ENCODE data around the gene ITGA11.

Gene ITGA11

DNA sequence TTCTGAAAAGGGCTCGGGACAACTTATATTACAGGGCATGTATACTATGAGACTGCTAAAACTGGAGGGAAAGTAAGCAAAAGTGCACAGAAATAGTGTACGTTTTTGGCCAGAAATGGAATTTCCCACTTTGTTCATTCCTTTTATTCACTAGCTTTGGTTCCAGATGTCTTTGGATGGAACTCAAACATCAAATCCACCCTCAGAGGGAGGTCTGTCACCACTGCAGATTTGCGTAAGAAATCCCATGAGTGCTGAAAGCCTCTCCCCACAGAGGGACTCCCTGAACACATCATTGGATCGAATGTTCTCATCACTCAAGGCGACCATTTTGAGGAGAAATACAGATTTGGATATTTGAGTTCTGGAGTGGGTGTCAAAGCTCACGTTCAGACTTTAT, 82.8 kb downstream of the ITGA11 start:
- DNase-seq: no peak

- no peak for DNase-seq
Observed at GRCh38 chr15:68348606-68349005, 83.4 kb downstream of the ITGA11 start.

DNA sequence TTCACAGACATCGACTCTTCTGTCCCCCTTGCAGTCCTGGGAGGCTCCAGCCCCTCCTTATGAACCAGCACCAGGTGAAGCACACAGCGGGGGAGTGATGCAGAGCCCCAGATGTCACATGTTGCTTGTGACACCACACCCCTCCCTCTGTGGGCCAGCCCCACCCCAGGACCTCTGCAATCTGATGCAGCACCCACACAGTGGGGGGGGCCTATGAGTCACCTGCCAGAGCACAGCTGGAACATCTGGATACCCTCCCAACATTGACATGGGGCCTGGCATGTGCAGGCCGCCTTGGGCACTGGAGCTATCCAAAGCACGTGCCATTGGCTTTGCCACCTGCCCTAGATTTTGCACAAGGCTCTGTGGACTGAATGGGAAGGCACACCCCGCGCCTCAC, 83.9 kb downstream of the ITGA11 start:
- no peak for DNase-seq

GRCh38 chr15:68347392-68347791, 84.6 kb downstream of the ITGA11 start:
- DNase-seq: no peak

DNA sequence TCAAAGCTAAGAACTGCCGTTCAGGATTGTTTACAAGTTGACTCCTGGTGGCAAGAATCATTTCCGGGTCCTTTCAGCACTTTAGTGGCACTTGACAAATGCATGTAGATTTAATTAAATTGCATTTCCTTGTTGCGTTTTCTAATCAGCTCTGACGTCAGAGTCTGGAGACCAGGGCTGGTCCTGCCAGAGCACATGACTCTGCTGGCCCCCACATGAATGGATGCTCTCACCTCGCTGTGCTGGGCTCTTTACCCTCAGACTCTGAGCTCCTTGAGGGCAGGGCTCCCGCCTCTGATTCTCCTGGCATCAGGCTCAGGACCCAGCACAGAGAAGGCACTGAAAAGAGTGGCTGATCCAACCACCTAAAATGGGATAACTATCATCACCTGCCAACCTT, 85.0 kb downstream of the ITGA11 start:
- DNase-seq: no peak

GRCh38 chr15:68345481-68345880, 86.5 kb downstream of the ITGA11 start:
- DNase-seq: no peak

DNA sequence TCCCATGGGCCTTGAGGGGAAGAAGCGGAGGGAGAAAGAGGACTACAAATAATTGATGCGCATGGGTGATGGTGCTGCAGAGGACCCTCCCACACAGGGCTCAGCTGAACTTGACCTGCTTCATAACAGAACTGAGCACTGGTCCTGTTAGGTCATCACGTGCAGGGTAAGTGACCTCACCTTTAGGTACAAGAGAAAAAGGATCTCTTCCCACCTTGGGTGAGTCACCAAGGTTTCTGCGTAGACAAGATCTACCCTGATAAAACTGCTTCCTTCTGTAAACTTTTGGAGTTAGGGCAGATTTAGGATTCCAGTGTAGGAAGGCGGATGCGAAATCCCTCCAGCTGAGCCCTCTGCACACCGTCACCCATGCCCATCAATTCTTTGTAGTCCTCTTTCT, 87.4 kb downstream of the ITGA11 start:
- no peak for DNase-seq

DNA sequence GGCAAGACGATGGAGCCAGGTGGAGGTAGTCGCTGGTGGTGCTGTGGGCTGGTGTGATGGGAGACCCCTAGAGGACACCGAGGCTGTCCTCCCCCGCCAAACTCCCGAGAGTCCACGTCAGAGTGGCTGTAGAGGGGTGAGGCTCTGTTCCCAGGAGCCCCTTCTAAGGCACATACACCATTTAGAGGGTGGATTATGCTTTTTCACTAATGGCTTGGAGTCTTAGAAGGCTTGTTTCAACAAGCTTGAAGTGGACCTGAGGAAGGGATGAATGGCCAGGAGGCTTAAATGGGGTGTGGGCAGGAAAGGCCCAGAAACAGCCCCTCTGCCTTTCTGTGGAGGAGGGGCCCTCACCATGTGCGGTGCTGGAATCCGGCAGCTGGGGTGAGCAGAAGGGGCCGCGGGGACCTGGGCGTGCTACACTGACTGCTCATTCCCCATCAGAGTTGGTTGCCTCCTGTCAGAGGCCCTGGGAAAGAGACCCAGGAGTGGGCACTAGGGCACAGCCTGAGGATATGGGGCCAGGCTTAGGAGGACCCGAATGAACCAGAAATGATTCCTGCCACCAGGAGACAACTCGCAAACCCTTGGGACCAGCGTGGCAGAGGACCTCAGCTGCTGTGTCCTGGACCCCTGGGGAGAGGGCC, 88.3 kb downstream of the ITGA11 start:
- DNase-seq: no peak

GRCh38 chr15:68341760-68342725, 89.9 kb downstream of the ITGA11 start:
- DNase-seq: no peak

DNA sequence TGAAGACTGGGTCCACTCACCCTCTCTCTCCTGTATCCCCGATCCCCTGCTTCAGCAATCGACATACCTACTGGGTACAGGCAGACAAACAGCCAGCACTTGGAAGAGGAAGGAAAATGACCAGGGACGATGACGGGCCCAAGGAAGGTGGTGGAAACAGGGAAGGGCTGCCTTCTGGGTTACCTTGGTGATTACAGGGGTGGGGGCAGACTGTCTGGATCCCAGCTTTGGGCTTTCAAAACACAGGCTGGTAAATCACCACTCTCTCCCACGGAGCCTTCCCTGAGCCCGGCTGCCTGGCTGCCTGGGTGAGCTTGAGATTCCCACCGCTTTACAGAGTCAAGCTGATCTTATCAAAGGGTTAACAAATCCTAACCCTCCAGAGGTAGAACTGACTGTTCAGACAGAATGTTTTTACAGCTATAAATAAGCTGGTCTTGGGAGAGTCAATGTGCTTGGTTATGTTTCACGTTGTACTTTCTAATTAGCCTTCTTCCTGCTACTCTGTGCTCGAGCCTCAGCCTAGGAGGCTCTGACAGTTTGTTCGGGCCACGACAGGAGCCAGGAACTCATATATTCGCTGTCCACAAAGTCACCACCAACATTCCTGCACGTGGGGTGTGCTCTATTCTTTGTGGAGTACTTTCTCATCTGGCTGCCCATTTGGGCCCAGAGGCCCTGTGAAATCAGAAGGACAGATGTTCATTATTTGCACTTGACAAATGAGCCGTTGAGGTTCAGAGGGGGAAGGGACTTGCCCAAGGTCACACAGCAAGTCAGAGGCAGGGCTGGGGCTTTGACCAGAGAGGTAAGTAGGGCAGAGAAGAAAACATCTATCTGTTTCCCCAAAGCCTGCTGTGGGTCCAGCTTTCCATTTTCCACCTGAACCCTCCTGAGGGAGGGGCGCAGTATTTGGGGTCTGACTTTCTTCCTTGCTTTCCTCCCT, 91.0 kb downstream of the ITGA11 start:
- DNase-seq: no peak

DNA sequence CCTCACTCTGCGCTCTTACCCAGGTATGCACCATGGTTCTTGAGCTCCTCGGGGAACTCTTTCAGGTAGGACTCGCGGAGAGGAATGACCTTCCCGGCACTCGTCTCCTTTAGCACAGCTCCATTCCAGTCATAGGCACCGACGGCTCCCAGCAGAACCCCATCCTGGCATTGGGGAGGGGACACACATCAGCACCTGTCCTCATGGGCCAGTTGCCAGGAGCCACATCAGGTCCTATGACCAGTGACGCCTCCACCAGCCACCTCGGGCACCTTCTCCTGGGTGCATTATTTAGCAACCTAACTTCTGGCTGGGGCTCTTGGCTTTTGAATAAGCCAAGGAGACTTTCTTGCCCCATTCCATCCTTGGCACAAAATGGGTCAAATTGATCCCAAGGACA, 92.5 kb downstream of the ITGA11 start:
- DNase-seq: no peak

GRCh38 chr15:68337826-68338225, 94.1 kb downstream of the ITGA11 start:
- DNase-seq: no peak

DNA sequence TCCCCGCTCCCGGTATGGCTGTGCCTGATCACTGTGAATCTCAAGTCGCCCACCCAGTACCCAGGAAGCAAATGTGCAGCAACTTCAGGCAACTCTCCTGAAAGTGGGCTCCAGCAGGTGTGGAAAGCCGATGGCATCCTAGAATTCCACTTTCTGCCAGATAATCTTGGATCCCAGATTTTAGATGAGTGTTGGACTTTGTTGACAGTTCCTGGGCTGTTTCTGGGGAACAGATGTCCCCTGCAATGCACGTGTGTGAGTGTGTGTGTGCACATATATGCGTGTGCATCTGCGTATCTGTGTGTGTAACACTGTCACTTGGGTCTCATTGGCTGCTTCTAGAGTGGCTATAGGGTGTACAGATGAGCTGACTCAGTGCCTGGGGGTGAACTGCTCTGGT, 95.4 kb downstream of the ITGA11 start:
- DNase-seq: no peak

- DNase-seq: no peak
Observed at GRCh38 chr15:68335655-68336054, 96.3 kb downstream of the ITGA11 start.

GRCh38 chr15:68335251-68335650, 96.7 kb downstream of the ITGA11 start:
- DNase-seq: no peak

DNA sequence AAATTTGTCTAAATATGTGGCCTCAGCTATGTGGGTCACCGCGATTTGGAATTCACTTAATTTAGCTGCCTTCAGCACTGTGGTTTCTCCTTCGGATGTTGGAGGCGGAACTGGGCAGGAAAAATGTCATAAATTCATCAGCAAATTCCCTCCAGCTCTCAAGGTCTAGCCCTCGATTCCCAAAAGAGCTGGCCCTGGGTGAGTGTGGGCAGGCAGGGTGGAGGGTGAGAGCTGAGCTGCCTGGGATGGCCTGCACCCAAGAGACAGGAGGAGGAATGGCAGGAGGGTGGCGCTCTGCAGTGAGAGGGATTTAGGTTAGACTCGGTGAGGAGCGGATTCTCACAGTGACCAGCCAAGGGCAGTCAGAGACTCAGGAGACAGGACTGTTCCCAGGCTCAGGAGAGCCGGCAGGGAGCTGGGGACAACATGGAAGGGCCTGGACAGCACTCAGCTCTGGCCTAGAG, 97.3 kb downstream of the ITGA11 start:
- no peak for DNase-seq

DNA sequence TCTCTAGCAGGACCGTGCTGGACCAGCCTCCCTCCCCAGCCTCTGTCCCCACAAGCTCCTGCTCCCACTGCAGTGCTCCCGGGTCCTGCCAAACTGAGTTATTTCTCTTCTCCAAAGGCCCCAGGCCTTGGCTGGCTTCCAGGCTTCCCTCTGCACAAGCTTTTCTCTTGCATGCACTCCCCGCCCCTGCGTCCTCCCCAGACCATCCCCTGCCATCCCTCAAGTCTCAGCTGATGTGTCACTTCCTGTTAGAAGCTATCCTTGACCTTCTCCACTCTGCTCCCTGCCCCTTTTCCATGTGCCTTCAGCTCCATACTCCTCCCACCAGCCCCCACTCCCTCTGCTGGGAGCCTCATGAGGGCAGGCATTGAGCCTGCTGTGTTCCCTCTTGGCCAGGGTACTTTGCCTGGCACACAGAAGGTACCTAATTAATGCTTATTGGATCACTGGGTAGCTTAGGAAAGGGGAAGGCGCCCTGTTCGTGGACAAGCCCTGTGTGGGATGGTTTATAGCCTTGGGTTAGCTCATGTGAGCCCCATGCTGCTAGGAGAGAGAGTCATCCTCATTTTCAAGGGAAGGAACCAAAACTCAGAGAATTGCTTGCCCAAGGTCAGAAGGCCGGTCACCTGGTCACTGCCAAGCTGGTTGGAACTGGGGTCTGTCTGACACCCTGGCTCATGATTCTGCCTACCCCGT, 98.0 kb downstream of the ITGA11 start:
- DNase-seq: no peak

DNA sequence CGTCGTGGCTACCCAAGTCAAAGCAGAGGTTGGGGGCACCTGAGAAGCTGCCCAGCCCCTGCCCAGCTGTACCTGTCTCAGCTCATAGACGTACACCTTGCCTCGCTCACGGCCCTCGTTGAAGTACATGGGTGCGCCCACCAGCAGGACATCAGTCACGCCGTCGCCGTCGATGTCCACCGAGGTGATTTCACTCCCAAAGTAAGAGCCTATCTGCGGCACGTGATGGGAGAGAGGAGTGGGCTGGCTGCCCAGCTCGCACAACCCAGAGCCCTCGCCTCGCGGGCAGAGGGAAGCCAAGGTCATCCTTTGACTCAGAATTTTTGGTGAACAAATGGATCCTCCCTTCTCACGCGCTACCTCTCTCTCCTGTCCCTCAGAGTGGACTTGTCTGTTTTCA, 99.7 kb downstream of the ITGA11 start:
- DNase-seq: no peak

DNA sequence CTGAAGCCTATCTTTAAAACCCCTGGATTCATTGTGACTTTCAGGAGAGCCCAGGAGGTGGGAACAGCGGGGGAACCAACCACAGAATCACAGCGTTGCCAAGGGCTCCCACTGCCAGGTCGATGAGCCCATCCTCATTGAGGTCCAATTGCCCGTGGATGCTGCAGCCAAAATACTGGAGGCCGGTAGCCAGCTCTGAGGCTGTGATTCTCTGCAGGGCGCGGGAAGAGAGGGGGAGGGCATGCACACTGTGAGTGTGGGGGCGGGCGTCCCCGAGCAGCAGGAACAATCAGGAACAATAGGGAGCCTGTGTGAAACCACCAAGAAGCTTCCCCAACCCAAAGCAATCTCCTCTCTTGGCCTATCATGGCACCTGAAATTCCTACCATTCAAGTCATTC, 101.1 kb downstream of the ITGA11 start:
- no peak for DNase-seq

DNA sequence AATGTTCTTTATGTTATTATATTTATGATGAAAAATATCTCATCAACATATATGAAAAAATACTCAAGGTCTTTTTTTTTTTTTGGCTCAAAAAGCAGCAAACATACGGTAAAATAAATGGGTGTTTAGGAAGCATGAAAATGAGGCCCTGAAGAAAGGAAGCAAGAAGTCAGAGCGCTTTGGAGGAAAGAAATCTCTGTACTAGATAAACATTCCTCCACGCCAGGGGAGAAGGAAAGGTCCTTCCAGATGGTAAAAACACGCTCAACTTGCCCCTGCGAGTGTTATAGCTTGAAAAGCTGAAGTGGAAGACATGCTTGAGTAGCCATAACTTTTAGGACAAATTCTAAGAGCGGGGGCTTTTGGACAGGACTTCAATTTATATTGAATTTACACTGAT, 101.5 kb downstream of the ITGA11 start:
- no peak for DNase-seq

GRCh38 chr15:68328964-68329363, 103.0 kb downstream of the ITGA11 start:
- DNase-seq: no peak

DNA sequence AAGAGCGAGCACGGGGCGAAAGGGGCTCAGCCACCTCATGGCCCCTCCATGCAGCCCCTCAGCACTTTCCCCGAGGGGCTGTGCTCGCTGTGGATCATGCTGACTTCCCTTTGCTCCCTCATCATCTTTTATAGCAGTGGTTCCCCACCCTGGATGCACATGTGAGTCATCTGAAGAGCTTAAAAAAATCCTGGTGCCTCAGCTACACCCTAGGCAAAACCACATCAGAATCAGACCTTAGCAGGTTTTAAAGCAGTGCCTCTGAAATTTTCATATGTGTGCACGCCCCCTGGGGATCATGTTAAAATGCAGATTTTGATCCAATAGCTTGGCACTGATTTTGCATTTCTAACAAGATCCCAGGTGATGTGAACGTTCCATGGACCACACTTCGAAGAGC, 103.5 kb downstream of the ITGA11 start:
- DNase-seq: no peak

All from activated CD8-positive, alpha-beta memory T cell treated with anti-CD3 and anti-CD28 coated beads, Interleukin-2, amount 50 U/mL, for 48 hours (primary cell).